Natural killer cell (primary cell): Measurements from ENCODE around the gene PCBP2. TPM values are rescaled to one million over a fixed set of nuclear protein-coding genes. Genes with fewer than 3 reads are reported as not detected.

Experiments used
- ATAC-seq, 3 donors: fragments of 150-1000 bp in 2 of 3; fragments of 200-7000 bp in 1 of 3; cut with Tn5 transposase; 1 replicate in 1 of 3; 2 replicates in 2 of 3; pipeline ENCODE4 v1.10.0; 2021; ENCODE audit warnings: mild to moderate bottlenecking in 2 of 3, moderate library complexity in 2 of 3
- DNase-seq, 2 donors: peaks; one replicate each; pipeline versions ENCODE4 v3.0.0 to v3.0.0-alpha.2; 2013 to 2021; ENCODE audit warnings: mixed read lengths in 1 of 2
- H3K27ac ChIP-seq: one replicate; pipeline ENCODE4 v1.5.1; 2013; ENCODE audit warnings: mild to moderate bottlenecking, low read length
- H3K27me3 ChIP-seq: one replicate; pipeline ENCODE4 v1.6.1; 2013; ENCODE audit warnings: low read length; ENCODE audit not compliant: control insufficient read depth, insufficient read depth
- H3K36me3 ChIP-seq: one replicate; pipeline ENCODE4 v1.6.1; 2013; ENCODE audit warnings: low read length; ENCODE audit not compliant: control insufficient read depth, insufficient read depth
- H3K4me1 ChIP-seq: one replicate; pipeline ENCODE4 v1.6.1; 2013; ENCODE audit warnings: low read length; ENCODE audit not compliant: control insufficient read depth, insufficient read depth
- H3K4me3 ChIP-seq: one replicate; pipeline ENCODE4 v1.5.1; 2013; ENCODE audit warnings: low read length
- H3K9me3 ChIP-seq: one replicate; pipeline ENCODE4 v1.6.1; 2013; ENCODE audit warnings: low read length; ENCODE audit not compliant: control insufficient read depth, insufficient read depth
- H3K27ac Mint-ChIP-seq, 2 donors: one replicate each; pipeline ENCODE4 v1.8.0; 2022; ENCODE audit warnings: mild to moderate bottlenecking in 2 of 2, mixed read lengths in 2 of 2, moderate library complexity in 1 of 2
- H3K27me3 Mint-ChIP-seq, 2 donors: one replicate each; pipeline ENCODE4 v1.8.0; 2022; ENCODE audit warnings: low read depth in 2 of 2, mixed read lengths in 2 of 2
- H3K36me3 Mint-ChIP-seq: one replicate; pipeline ENCODE4 v1.8.0; 2022; ENCODE audit warnings: mixed read lengths
- H3K4me1 Mint-ChIP-seq, 2 donors: one replicate each; pipeline ENCODE4 v1.8.0; 2022; ENCODE audit warnings: mixed read lengths in 2 of 2
- H3K4me3 Mint-ChIP-seq: one replicate; pipeline ENCODE4 v1.8.0; 2022; ENCODE audit warnings: mild to moderate bottlenecking, moderate library complexity, mixed read lengths
- H3K9me3 Mint-ChIP-seq, 2 donors: one replicate each; pipeline ENCODE4 v1.8.0; 2022; ENCODE audit warnings: mixed read lengths in 2 of 2
- WGBS: methylation state at CpG from one replicate; pipeline ENCODE4 v1.1.7; 2013; ENCODE audit warnings: missing lambda C conversion rate; ENCODE audit not compliant: insufficient coverage; 5-methylcytosine and 5-hydroxymethylcytosine counted together
- intact Hi-C: fragments of 100-400 bp; cut with micrococcal nuclease; formaldehyde crosslinking; loops from one replicate; pipeline ENCODE4 v1.14.2; 2022
- total RNA-seq, 4 donors: library from RNA; stranded (reverse); fragments of 120-200 nt in 1 of 4; gene quantifications; one replicate each; pipeline versions ENCODE4 v1.2.3 to v1.2.4, GENCODE V29; 2013 to 2022
- TF ChIP-seq, protein P1 (sequence below): fragments of 200-600 bp; IDR thresholded peaks from one replicate; pipeline ENCODE4 v1.8.0; 2022; ENCODE audit warnings: antibody characterized with exemption

The PCBP2 gene
- total RNA-seq, 3 donors from 2014 or later (not counting 1 experiment from before 2014, with no cell fraction given): 910 to 1,083 (median 943) TPM

DNA sequence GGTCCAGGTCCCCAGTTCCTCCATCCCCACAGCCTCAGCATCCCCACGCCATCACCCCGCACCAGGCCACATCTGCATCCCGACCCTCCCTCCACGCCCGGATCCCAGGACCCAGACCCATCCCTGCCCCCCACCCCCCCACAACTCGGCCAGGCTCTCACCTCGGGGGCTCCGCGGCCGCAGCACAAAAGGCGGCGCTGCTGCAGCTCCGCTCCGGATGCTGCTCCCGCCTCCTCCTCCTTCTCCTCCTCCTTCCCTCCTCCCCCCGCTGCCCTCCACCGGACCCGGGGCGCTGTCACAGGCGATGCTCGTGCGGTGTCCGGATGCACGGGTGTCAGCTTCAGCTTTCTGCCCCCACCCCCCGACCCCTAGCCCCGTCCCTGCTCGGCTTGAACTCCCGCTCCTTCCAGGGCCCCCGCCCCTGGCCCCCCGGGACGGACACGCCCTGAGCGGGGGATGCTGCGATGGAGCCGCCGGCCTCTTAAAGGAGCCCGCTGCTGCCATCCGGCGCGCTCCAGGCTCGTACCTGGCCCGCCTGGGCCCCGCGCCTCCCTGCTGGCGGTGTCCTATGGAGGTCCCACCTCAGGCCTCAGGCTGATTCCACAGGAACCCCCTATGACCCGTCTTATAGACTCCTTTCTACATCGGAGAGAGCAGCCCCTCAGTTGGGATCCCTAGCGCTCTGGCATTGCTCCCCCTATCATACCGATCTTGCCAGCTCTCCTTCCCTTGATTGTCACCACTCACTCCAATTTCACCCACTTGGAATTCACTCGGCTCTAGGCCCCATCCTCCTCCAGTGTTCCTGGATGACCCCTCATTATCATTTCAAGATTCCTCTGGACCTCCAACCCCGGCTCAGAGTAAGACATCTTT, 47.6 kb downstream of the PCBP2 start, which contains the start of gene MAP3K12:
Gene MAP3K12 (minus strand): TSS at position 193 of the 876 bp plus-strand sequence. CDS start 12,067 bp downstream, outside the sequence.
- H3K4me3 Mint-ChIP-seq: peak within 1 kb of the TSS; percentile 99
- Histone ChIP-seq H3K4me1 (peaks cover 34% of the 10 kb centered on the region), H3K27me3 (no peaks in the 10 kb centered on the region), H3K36me3 (peaks cover 2% of the 10 kb centered on the region), H3K4me3 (peak within 1 kb of the TSS; percentile 56), H3K9me3 (no peaks in the 10 kb centered on the region), H3K27ac (peak within 1 kb of the TSS; percentile 99)
- peak; percentile 46 to 76 for DNase-seq
- TF ChIP-seq, protein P1, sequence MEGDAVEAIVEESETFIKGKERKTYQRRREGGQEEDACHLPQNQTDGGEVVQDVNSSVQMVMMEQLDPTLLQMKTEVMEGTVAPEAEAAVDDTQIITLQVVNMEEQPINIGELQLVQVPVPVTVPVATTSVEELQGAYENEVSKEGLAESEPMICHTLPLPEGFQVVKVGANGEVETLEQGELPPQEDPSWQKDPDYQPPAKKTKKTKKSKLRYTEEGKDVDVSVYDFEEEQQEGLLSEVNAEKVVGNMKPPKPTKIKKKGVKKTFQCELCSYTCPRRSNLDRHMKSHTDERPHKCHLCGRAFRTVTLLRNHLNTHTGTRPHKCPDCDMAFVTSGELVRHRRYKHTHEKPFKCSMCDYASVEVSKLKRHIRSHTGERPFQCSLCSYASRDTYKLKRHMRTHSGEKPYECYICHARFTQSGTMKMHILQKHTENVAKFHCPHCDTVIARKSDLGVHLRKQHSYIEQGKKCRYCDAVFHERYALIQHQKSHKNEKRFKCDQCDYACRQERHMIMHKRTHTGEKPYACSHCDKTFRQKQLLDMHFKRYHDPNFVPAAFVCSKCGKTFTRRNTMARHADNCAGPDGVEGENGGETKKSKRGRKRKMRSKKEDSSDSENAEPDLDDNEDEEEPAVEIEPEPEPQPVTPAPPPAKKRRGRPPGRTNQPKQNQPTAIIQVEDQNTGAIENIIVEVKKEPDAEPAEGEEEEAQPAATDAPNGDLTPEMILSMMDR: no peak
- H3K36me3 Mint-ChIP-seq: no peaks in the 10 kb centered on the region
- intact Hi-C loops: loop anchor here (1.0 to 10.0 kb wide), 6 partner anchors 49 to 295 kb away; partner anchors contain the start of genes AAAS, CALCOCO1, ITGB7 and PRR13
- H3K4me1 Mint-ChIP-seq: peaks cover 18 to 37% of the 10 kb centered on the region in 2 donors
- H3K9me3 Mint-ChIP-seq: no peaks in the 10 kb centered on the region
- under 1% methylated on average over 51 of the region's 51 CpGs for WGBS
- peak within 1 kb of the TSS; percentile 98 to 99 for H3K27ac Mint-ChIP-seq
- ATAC-seq: no peak
- H3K27me3 Mint-ChIP-seq: no peaks in the 10 kb centered on the region

DNA sequence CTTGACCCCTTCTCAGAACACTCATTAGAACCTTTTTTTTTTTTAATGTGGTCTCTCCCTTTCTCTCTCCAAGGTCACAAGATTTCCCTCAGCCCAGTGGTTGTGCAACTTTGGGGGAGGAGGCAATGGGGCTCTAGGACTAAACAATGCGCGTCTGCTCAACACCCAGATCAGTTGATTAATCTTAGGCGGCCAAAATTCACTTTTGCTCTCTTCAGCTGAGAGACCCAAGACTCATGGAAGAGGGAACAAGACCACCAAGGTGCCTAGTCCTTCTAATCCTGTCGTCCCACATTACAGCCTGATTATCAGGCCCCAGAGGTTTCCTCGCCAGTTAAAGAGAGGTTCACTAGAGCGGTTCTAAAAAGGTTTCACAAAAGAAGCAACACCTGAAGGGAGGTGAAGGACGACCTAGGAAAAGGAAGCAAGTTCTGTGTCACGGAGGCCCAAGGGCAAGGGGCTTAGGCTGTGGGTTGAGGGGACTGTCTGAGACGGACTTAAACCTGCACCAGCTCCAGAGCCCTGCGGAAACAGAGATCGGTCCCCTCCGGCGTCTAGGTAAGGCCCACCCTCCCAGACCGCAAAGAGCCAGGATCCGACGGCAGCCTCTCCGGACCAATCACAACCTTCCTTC, 48.4 kb downstream of the PCBP2 start:
- H3K27me3 Mint-ChIP-seq: no peaks in the 10 kb centered on the region
- H3K36me3 ChIP-seq: peaks cover 7% of the 10 kb centered on the region
- peak overlapping the region; percentile 56 for H3K4me3 ChIP-seq
- no peaks in the 10 kb centered on the region for H3K9me3 Mint-ChIP-seq
- peak overlapping the region; percentile 99 for H3K4me3 Mint-ChIP-seq
- H3K9me3 ChIP-seq: no peaks in the 10 kb centered on the region
- H3K27ac ChIP-seq: peak overlapping the region; percentile 99
- no peaks in the 10 kb centered on the region for H3K36me3 Mint-ChIP-seq
- 2% methylated on average over 17 of the region's 17 CpGs for WGBS
- peak in 1 of 2 donors; percentile 64 for DNase-seq
- intact Hi-C loops: loop anchor here (1.0 to 10.0 kb wide), 6 partner anchors 49 to 295 kb away; partner anchors contain the start of genes AAAS, CALCOCO1, ITGB7 and PRR13
- peak overlapping the region; percentile 98 to 99 for H3K27ac Mint-ChIP-seq
- peaks cover 34% of the 10 kb centered on the region for H3K4me1 ChIP-seq
- H3K4me1 Mint-ChIP-seq: peaks cover 18 to 37% of the 10 kb centered on the region in 2 donors
- TF ChIP-seq, protein P1: no peak
- H3K27me3 ChIP-seq: no peaks in the 10 kb centered on the region
- no peak for ATAC-seq

GRCh38 chr12:53500776-53501614, 49.1 kb downstream of the PCBP2 start, which contains the start of gene TARBP2:
TARBP2 (plus strand) TSS chr12:53501283; CDS start chr12:53501409, 126 bp downstream.
- Mint-ChIP-seq H3K27ac (peak within 1 kb of the TSS; percentile 98 to 99), H3K4me1 (peaks cover 18 to 37% of the 10 kb centered on the region in 2 donors), H3K9me3 (no peaks in the 10 kb centered on the region), H3K36me3 (no peaks in the 10 kb centered on the region), H3K4me3 (peak within 1 kb of the TSS; percentile 99), H3K27me3 (no peaks in the 10 kb centered on the region)
- WGBS: under 1% methylated on average over 74 of the region's 74 CpGs
- Histone ChIP-seq H3K4me3 (peak within 1 kb of the TSS; percentile 56), H3K36me3 (peaks cover 12% of the 10 kb centered on the region), H3K4me1 (peaks cover 34% of the 10 kb centered on the region), H3K27ac (peak within 1 kb of the TSS; percentile 99), H3K27me3 (no peaks in the 10 kb centered on the region), H3K9me3 (no peaks in the 10 kb centered on the region)
- ATAC-seq: peak; percentile 78 to 92 (median 82)
- intact Hi-C loops: loop anchor here (1.0 to 10.0 kb wide), 7 partner anchors 8 to 296 kb away; partner anchors contain the start of genes AAAS, CALCOCO1, ITGB7 and PRR13
- peak; percentile 97 to 99 for DNase-seq
- TF ChIP-seq, protein P1: no peak
